ENCODE measurements around the gene SSH3. TPM values are rescaled to one million over a fixed set of nuclear protein-coding genes. Genes with fewer than 3 reads are reported as not detected.
A peak's percentile ranks its signal among the peaks of the same experiment; 100 is the strongest.

The SSH3 gene
- total and polyA plus RNA-seq, 11 donors: 8.1 to 23.9 (median 15.8) TPM

DNA sequence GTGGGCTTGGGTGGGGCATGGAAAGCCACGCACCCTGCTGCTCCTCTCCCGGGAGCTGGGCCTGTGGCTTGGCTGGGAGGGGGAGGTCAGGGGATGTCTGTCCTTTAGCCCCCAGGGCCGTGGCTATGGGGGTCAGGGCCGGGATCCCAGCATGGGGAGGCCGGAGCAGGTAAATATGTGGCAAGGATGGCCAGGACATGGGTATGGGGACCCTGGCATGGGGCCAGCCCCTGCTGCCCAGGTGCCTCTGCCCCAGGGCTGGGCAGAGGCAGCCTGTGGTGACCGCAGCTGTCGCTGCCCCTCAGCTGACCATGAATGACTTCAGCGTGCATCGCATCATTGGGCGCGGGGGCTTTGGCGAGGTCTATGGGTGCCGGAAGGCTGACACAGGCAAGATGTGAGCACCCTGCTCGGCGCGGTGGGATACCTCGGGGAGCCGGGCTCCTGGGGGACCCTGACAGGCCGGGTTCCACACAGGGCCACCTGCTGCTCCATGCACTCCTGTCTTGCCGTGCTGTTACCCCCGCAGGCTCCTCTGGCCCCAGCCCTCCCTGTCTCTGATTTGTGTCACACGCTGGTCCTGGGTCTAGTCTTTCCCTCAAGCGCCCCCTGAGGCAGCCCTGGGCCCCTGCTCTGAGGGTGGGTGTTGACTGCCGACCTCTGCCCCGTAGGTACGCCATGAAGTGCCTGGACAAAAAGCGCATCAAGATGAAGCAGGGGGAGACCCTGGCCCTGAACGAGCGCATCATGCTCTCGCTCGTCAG is 22.4 kb upstream of the SSH3 start:
- DNase-seq (peak in 4 of 5 donors; percentile 18 to 56 (median 26)), ATAC-seq (no peak)
- peaks cover 6 to 83% (median 71%) of the 10 kb centered on the region in 9 donors for H3K36me3 ChIP-seq
- no peak for TF ChIP-seq POLR2A (IDR thresholded peaks at IDR 0.05)
- TF ChIP-seq, protein P1, sequence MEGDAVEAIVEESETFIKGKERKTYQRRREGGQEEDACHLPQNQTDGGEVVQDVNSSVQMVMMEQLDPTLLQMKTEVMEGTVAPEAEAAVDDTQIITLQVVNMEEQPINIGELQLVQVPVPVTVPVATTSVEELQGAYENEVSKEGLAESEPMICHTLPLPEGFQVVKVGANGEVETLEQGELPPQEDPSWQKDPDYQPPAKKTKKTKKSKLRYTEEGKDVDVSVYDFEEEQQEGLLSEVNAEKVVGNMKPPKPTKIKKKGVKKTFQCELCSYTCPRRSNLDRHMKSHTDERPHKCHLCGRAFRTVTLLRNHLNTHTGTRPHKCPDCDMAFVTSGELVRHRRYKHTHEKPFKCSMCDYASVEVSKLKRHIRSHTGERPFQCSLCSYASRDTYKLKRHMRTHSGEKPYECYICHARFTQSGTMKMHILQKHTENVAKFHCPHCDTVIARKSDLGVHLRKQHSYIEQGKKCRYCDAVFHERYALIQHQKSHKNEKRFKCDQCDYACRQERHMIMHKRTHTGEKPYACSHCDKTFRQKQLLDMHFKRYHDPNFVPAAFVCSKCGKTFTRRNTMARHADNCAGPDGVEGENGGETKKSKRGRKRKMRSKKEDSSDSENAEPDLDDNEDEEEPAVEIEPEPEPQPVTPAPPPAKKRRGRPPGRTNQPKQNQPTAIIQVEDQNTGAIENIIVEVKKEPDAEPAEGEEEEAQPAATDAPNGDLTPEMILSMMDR (IDR thresholded peaks at IDR 0.05): no peak
- peak overlapping the region in 1 of 12 donors; percentile 100 for H3K27ac ChIP-seq
- H3K27me3 ChIP-seq: no peaks in the 10 kb centered on the region
- H3K4me3 ChIP-seq: no peak overlapping the region
- no peaks in the 10 kb centered on the region for H3K9me3 ChIP-seq
- H3K4me1 ChIP-seq: peaks cover 9 to 97% (median 37%) of the 10 kb centered on the region in 12 donors
- intact Hi-C loops (cut with DNase I): no loop called here
- 92 to 95% (median 93%) methylated on average over 26 to 31 of the region's 31 CpGs for WGBS, 4 donors

DNA sequence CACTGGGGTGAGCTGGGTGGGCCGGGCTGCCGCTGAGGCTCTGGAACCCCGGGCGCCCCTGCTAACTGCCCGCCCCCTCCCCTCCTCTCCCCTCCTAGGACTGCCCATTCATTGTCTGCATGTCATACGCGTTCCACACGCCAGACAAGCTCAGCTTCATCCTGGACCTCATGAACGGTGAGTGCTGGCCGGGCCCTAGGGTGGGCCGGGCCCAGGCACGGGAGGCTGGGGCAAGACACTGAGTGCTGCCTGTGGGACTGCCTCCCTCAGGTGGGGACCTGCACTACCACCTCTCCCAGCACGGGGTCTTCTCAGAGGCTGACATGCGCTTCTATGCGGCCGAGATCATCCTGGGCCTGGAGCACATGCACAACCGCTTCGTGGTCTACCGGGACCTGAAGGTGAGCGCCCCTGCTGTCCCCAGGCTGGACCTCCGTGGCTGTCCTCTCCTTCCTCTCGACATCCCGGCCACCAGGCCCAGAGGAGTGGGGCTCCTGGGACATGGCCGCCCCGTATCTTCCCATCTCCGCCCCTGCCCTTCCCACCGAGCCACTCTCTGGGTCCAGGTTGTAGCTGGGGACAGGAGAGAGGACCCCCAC is 21.7 kb upstream of the SSH3 start:
- no peak for ATAC-seq
- H3K27me3 ChIP-seq: no peaks in the 10 kb centered on the region
- H3K9me3 ChIP-seq: no peaks in the 10 kb centered on the region
- WGBS, 4 donors: 90 to 93% (median 92%) methylated on average over 22 to 27 of the region's 27 CpGs
- TF ChIP-seq, protein P1 (IDR thresholded peaks at IDR 0.05): no peak
- no peak for TF ChIP-seq POLR2A (IDR thresholded peaks at IDR 0.05)
- peaks cover 5 to 97% (median 30%) of the 10 kb centered on the region in 12 donors for H3K4me1 ChIP-seq
- DNase-seq: peak in 4 of 5 donors; percentile 13 to 37 (median 16)
- intact Hi-C loops (cut with DNase I): no loop called here
- peaks cover 6 to 90% (median 76%) of the 10 kb centered on the region in 9 donors for H3K36me3 ChIP-seq
- H3K27ac ChIP-seq: peak overlapping the region in 1 of 12 donors; percentile 100
- H3K4me3 ChIP-seq: no peak overlapping the region

DNA sequence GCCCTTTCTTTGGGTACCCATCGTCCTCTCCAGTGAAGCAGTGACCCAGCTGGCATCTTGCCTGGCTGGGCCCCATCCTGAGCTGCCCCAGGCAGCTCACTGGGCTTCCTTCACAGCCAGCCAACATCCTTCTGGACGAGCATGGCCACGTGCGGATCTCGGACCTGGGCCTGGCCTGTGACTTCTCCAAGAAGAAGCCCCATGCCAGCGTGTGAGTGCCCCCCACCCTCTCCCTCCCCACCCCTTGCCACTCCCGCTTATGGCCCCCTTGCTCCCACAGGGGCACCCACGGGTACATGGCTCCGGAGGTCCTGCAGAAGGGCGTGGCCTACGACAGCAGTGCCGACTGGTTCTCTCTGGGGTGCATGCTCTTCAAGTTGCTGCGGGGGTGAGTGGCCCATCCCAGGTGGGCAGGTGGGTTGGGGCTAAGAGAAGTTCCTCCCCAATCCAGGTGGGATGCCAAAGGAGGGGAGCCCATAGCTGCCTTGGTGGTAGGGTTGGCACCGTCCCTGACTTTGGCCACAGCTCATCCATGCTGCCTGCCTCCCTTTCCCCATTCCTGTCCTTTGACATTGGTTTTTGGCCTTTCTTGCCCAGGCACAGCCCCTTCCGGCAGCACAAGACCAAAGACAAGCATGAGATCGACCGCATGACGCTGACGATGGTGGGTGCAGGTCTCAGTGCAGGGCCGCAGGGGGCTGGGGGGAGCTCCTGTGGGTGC is 21.0 kb upstream of the SSH3 start:
- Histone ChIP-seq H3K36me3 (peaks cover 6 to 97% (median 80%) of the 10 kb centered on the region in 9 donors), H3K4me3 (no peak overlapping the region), H3K9me3 (no peaks in the 10 kb centered on the region), H3K27me3 (no peaks in the 10 kb centered on the region), H3K4me1 (peaks cover 5 to 97% (median 29%) of the 10 kb centered on the region in 12 donors), H3K27ac (peak overlapping the region in 4 of 12 donors; percentile 7 to 100 (median 27))
- DNase-seq: peak in 4 of 5 donors; percentile 20 to 54 (median 24)
- WGBS, 4 donors: 87 to 92% (median 89%) methylated on average over 12 to 20 of the region's 20 CpGs
- no peak for ATAC-seq
- intact Hi-C loops (cut with DNase I): no loop called here
- no peak for TF ChIP-seq POLR2A (IDR thresholded peaks at IDR 0.05)
- TF ChIP-seq, protein P1 (IDR thresholded peaks at IDR 0.05): no peak
